ENCODE data around the gene VSIG2.

The VSIG2 gene

DNA sequence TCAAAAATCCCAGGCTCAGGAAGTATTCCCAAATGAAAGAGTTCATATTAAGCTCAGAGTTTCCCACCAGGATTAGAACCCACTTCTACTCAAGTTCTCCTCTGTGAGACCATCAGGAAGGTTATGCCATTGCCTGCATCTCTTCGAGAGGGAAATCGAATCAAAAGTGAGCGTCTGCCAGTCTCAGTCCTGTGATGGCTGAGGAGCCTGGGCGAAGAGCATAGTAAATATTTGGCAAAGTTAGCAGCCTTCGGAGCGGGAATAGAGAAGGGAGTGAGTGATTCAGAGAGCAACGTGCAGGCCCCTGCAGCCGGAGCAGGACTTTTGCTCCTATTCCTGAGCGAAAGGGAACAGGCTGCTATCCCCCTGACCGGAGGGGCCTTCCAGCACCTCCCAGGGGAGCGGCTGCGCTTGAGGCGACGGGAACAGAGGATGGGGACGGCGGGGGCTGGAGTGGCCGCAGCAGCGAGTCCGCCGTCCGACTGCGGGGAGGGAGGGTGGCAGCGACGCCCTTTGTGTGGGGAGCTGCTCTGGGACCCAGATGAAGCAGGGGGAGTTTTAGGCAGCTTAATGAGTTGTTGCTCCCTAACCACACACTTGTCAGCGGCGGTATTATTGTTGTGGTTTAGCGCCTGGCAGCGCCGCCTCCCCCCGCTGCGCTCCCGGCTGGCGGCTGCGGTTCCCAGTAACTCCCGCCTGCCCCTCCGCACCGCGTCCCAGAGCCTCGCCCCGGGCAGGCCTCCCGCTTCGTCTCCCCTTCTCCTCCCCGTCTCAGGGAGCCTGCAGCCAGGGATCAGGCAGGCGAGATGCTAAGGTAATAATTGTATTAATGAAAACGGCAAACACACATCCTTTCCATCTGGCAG is 34.0 kb downstream of the VSIG2 start:
- DNase-seq: peak; percentile 35

DNA sequence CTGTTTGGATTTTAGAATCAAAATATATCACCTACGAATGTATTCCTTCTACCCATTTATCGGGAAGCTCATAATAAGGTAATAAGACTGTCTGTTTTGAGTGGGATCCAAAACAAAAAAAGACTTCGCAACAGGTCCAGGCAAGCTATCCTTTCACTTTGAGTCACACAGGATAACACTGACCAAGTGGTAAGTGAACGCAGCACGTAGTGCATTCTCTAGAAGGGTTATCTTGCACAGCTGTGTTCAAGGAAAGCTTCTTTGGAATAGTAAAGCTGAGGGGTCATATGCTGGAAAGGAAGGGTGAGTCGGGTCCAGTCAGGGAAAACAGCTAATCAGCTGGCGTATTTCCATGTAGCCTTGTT is 34.7 kb downstream of the VSIG2 start:
- no peak for DNase-seq

DNA sequence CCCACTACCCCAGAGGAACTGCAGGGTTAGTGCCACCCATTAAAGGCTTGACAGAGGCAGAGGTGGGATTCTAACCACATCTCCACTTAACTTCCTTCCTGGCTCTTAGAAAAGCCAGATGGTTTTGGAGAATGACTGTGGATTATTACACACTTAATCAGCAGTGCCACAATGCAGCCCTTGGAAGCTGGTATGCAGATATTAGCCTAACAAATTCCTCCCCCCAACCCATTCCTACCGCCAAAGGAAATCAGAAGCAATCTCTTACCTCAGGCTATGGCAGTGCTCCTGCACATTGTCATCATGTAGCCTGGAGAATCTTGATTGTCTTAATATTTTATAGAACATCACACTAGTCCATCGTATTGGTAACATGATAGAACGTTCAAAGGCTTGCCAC is 35.5 kb downstream of the VSIG2 start:
- no peak for DNase-seq

DNA sequence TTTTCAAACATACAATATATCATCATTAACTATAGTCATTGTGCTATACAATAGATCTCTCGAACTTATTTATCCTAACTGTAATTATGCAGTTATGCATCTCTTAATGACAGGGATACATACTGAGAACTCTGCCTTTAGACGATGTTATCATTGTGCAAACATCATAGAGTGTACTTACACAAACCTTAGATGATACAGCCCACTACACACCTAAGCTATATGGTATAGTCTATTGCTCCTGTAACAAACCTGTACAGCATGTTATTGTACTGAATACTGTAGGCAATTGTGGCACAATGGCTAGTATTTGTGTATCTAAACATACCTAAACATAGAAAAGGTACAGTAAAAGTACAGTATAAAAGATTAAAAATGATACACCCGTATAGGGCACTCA is 39.7 kb downstream of the VSIG2 start:
- no peak for DNase-seq

DNA sequence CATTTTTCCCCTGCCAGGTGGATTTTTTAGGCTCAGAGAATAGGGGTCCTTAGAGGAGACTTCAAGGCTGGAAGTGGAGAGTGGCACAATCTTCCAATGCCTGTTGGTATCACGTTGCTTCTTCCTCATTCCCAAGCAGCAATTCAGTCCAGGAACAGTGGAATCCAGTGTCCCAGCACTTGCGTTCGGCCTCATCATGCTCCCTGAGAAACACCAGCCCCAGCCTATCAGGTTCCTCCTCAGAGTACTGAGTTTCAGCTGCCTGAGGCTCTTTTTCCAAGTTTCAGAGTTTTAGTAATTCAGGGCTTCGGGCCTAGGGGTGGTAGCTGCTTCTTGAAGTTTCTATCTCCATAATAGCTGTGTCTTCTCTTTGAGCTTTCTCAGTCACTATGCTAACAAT is 44.2 kb downstream of the VSIG2 start:
- DNase-seq: no peak

DNA sequence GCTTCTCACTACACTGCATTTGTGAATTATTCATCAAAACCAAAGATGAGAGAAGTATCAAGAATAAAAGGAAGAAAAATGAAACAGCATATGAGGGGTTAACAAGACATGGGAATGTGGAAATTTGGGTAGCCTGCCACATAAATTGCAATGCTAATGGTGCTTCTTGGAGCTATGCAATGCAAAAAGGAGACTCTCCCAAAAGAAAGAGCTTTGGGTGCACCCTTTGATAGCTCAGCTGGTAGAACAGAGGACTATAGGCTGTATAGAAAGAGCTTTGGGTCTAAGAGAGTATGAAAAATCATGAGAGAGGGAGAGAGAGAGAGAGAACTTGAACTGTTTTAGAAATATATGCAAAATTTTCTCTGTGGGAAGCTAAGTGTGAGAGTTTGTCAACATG is 52.0 kb downstream of the VSIG2 start:
- no peak for DNase-seq

DNA sequence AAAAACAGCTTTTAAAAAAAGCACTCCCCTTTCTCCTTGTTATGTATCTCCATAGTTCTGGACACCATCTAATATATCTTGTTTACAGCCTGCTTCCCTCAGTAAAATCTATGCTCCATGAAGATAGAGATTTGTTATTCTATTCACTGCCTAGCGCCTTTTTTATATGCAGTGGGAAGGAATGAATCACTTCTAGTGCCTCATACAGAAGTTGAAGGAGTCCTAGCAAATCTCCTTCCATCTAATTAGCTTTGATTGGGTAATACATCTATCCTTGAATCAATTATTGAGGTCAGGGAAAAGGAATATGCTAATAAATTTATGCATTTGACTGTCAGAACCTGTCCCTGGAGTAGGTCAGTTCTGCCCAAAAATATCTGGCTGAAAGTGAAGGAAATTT is 52.5 kb downstream of the VSIG2 start:
- DNase-seq: no peak

All from HCEC 1CT (cell line).